Skin of body (tissue), 2 donors: Measurements from ENCODE around the gene GGN. TPM values are rescaled to one million over a fixed set of nuclear protein-coding genes. Genes with fewer than 3 reads are reported as not detected.
"Not testable (repeated sequence)": the region's sequence is repeated elsewhere in the genome, so short reads cannot be mapped to it uniquely, and the experiment has no call there.

Experiments used
- DNase-seq: peaks from one replicate; lab custom pipeline; 2025; lab: John Stamatoyannopoulos, UW
- total RNA-seq: library from RNA; depleted of rRNA; stranded (reverse); fragments of >200 nt; gene quantifications from one replicate; pipeline ENCODE4 v1.2.3, GENCODE V29; 2014

Gene GGN
- total RNA-seq, 1 donor from 2014 or later, result not detected

DNA sequence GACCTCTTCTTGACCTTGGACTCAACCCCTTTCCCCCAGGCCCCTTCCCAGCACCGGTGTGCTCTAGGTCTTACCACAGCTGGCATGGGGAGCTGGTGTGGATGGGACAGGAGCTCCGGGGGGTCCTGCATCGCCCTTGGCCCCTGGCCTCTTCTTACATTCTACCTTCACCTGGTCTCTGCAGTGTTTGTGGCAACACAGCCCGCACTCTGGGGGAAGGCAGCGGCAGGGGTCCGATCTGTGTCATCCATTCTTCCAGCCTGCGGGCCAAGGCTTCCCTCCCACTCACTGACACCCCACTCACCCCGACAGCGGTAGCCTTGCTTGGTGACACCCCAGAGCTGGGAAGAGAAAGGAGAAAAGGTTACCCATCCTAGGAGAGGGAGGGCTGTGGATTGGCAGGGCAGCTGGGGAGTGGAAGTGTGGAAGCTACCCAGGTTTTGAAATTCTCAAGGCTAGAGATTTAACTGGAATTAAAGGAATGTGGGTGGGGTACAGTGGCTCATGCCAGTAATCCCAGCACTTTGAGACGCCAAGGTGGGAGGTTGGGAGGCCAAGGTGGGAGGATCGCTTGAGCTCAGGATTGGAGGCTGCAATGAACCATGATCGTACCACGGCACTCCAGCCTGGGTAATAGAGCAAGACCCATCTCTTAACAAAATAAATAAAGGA, 23.3 kb upstream of the GGN start:
- DNase-seq, result no peak

DNA sequence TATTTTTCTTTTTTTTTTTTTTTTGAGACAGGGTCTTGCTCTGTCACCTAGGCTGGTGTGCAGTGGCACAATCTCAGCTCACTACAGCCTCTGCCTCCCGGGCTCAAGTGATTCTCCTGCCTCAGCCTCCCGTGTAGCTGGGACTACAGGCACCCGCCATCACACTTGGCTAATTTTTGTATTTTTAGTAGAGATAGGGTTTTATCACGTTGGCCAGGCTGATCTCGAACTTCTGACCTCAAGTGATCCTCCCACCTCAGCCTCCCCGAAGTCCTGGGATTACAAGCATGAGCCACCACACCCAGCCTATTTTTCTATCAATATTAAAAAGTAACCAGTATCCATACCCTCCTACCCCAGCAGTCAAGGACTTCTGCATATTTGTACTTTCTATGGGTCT, 22.6 kb upstream of the GGN start:
- DNase-seq, result not testable (repeated sequence)

DNA sequence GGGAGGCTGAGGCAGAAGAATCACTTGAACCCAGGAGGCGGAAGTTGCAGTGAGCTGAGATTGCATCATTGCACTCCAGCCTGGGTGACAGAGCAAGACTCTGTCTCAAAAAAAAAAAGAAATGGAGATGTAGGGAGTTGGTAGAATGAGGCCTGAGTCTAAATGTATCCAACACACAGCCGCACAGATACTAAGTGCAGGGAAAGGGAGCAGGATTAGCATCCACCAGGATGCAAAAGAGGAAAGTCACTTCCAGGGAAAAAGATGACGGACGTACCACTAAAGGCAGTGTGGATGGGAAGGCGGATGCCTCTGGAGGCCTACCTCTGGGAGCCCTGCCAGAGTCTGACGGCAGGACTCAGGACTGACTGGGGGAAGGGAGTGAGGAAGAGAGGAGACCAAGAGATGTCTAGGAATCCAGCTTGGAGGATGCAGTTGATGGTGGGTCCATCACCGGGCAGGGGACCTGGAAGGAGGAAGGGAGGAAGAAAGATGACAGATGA, 21.8 kb upstream of the GGN start:
- DNase-seq, result no peak

DNA sequence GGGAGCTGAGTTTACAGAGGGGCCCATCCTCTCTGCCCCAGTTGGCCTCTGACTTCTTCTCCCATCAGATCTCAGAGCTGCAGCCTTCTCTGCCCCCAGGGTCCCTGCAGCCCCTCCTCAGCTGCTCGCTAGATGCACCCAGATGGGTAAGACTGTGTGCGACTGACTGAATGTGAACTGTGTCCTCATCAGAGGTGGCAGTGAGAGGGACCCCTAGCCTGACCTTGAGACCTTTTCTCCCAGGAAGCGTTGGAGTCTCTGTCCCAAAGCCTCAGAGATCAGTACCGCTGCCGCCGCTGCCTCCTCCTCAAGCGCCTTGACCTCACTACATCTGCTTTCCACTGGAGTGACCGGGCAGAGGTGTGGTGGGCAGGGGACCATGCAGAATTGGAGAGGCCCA, 17.4 kb upstream of the GGN start:
- no peak for DNase-seq

DNA sequence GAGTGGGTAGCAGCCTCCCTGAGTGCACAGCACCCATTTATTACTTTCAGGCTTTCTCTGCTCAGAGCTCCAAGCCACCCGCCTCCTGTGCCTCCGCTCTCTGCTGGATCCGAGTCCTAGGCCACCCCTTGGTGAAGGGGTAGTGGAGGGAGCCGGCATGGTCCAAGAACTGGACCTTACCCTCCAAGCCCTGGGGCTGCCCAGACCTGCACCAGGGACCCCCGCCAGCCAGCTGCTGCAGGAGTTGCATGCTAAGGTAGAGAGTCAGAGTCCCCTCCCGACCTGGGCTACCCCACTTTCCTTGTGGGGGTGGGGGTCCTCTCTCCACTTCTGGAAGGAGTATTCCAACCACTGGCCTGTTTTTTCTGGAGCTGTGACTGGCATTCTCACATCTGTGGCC, 17.0 kb upstream of the GGN start:
- no peak for DNase-seq

DNA sequence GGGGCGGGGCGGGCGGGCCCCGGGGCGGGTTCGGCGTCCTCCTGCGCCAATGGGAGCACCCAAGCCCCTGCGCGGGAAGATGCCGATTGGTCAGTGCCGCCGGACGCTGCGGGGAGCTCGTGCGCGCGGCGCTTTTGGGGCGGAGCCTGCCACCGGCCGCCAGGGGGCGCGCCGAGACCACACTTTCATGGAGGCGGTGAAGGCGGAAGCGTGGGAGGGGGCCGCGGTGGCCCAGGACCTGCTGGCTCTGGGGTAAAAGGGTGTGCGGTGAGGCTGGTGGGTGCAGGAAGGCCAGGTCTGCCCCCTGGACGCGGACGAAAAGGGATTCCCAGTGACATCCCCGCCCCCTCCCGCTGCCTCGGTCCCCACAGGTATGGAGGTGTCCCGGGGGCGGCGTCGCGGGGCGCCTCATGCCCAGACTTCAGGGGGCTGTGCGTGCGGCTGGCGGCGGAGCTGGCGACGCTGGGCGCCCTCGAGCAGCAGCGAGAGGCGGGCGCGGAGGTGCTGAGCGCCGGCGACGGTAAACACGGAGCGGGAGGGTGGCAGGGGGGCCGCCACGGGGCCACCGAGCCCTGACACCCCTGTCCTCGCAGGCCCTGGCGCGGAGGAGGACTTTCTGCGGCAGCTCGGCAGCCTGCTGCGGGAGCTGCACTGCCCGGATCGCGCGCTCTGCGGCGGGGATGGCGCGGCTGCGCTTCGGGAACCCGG, 15.3 kb upstream of the GGN start, which contains the start of gene FAM98C:
FAM98C (plus strand) TSS at position 127 of the 708 bp plus-strand sequence; CDS start at position 188, 61 bp downstream.
- peak; percentile 97 for DNase-seq

DNA sequence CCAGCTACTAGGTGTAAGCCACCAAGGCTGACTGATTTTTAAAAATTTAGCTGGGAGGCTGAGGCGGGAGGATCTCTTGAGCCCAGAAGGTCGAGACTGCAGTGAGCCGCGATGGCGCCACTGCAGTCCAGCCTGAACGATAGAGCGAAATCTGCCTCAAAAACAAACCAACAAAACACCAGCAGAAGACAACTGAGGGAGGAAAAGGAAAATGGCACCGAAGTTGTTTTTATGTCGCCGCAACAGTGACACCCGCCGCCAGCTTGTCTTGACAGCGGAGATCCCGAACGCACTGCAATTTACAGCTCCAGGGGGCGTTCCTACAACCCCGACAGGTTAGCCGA, 14.8 kb upstream of the GGN start:
- no peak for DNase-seq

DNA sequence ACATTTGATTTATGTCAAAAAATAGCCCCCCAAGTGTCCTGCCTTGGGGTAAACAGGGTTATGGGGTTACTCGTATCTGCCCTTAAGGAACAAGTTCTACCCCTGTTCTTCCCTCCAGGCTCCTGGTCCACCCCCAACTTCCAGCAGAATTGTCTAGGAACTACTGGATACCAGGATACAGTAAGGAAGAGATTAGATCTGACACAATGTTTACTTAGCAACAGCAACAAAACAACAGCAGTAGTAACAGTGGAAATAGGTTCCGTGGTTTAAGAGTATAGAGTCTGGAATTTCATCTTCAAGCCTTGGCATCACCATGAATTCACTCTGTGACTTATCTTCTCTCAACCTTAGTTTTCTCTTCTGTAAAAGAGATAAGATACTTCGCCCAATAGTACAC, 13.3 kb upstream of the GGN start:
- no peak for DNase-seq

DNA sequence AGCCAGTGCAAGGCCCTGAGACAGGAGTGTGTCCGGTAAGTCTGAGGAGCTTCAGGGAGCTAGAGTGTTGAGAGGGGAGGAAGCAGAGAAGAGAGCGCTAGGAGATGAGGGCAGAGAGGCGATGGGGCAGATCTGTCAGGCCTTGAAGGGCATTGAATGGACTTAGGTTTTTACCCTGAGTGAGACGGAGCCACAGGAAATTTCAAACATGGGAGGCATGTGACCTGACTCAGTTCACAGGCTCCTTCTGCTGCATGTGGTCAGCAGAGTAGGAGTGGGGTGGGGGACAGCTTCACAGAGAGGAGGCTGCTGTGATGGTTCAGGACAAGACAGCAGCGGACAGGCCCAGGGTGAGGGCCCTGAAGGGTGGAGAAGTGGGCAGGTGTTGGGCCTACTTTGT, 12.5 kb upstream of the GGN start:
- no peak for DNase-seq

DNA sequence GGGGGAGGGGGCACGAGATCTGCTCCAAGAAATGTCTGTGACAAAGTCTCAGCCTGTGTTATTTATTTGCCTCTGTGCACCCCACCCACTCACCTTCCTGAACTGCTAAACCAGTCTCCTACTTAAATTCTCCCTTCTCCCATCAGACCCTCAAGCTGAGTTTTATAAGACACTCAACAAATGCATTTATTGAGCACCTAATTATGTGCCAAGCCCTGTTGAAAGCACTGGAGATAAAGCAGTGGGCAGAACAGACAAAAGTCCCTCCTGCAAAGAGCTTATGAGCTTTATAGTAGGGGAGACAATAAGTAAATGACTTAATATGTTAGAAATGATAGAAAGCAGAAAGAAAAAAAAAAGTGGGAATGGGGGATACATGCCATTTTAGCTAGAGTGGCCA, 11.7 kb upstream of the GGN start:
- DNase-seq, result no peak

DNA sequence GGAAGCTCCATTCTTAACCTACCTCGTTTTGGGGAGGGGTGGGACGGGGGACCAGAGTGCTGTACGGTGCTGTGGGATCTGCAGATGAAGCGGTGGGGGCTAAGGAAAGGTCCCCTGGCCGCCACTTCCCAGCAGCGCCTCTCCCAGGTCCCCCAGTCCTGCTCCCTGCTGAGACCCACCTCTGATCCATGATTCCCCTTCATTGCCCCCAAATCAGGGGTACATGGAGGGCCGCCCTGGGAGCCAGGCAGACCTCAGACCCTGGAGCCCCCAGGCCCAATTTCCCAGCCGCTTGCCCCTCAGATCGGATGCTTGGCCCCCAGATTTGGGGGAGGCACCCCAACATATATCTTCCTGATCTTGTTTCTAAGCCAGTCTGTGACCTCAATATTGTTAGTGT, 11.2 kb upstream of the GGN start:
- no peak for DNase-seq

DNA sequence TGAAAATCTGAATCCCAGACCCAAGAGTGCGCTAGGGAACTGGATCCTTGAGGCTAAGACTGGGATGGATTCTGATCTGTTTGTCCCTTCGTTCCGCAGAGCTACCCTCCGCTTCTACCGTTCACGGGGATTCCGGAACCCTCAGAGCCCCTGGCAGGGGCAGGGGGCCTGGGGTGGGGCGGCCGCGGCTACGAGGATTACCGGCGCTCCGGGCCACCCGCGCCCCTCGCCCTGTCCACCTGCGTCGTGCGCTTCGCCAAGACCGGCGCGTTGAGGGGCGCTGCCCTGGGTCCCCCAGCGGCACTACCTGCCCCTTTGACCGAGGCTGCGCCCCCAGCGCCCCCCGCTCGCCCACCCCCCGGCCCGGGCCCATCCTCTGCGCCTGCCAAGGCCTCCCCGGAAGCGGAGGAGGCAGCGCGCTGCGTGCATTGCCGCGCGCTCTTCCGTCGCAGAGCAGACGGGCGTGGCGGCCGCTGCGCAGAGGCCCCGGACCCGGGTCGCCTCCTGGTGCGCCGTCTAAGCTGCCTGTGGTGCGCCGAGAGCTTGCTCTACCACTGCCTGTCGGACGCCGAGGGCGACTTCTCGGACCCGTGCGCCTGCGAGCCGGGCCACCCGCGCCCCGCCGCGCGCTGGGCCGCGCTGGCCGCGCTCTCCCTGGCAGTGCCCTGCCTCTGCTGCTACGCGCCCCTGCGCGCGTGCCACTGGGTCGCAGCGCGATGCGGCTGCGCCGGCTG, 7.7 kb upstream of the GGN start:
- no peak for DNase-seq

DNA sequence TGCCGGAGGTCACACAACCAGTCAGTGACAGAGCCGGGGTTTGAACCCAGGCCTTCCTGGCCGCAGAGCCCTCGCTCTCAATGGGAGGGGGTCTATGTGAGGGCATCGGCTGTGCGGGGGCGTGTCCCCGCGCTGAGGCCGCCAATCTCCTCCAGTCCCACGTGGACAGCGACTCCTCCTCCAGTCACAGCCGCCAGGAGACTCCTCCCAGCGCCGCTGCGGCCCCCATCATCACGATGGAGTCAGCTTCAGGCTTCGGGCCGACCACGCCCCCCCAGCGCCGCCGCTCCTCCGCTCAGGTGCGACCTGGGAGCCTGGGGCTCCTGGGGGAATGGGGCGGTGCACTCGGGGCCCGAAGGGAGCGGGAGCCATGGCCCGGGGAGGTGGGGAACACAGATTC, 6.7 kb upstream of the GGN start:
- DNase-seq, result no peak

DNA sequence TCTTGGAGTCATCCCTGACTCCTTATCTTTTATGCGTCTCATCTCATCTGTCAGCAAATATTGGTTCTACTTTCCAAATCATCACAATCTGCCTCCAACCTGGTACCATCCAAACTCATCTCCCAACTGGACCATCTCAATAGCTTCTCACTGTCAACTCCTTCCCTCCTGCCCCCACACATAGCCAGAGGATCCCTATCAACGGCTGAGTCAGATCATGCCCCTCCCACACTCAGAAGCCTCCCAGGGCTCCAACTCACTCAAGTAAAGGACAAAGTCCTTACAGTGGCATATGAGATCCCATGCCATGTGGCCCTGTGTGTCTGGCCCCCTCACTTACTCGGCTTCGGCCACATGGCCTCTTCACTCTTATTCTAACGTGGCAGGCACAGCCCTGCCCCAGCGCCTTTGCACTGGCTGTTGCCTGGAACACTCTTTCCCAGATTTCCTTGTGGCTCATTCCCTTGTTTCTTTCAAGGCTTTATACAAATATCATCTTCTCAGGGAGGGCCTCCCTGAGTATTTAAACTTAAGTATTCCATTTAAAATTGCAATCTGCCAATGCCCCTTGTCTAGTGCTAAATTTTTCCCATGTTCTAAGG, 5.0 kb upstream of the GGN start:
- DNase-seq, result no peak

DNA sequence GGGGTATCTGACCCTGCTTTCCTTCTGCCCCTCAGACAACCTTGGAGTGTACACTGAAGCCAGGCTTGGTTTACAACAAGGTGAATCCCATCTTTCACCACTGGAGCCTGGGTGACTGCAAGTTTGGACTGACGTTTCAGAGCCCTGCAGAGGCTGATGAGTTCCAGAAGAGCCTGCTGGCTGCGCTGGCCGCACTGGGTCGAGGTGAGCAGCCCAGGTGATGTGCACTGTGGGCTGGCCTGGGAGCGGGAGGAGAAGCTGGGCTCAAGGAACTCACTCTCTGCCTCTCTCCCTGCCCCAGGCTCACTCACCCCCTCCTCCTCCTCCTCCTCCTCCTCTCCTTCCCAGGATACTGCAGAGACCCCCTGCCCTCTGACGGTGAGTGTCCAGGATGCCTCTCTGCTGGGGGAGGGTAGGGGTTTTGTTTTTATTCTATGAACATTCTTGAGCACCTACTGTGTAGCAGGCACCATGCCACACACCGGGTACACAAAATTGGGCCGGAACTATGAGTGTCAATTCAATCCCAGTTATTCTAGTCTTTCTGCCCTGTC, 4.2 kb upstream of the GGN start:
- no peak for DNase-seq

DNA sequence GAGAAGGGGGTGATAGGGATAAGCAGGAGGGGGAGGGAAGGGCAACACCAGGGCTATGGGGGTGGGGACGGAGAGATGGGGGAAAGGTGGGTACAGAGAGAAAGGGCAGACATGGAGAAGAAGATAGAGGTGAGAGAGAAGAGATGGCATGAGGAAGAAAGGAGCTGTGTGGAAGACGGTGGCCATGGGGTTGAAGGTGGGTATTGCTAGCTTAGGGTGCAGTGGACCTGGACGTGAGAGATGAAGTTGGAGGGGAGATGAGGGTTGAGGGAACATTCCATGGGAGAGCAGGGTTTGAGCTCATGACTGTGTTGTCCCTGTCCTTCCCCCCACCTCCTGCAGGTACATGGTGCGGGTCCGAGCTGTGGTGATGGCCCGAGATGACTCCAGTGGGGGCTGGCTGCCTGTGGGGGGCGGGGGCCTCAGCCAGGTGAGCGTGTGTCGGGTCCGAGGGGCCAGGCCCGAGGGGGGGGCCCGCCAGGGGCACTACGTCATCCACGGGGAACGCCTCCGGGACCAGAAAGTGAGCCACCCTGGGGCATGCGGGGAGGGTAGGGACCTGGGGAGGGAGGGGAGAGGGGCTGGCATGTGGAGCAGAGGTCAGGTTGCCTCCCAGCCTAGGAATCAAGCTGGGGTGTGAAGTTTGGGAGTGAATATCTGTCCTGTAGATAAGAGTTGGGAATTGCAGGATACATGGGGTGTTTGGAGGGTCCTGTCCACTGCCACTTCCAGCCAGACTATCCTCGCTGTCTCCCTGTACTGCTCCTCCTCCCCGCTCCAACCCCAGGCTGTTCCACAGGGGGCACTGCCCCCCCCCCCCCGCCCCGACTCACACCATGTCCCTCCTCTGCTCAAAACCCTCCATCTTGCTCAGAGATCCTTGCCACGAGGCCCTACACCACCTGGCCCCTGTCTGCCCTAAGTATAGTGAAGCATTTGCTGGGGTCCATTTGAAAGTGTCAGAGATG, 2.4 kb upstream of the GGN start:
- DNase-seq, result no peak

DNA sequence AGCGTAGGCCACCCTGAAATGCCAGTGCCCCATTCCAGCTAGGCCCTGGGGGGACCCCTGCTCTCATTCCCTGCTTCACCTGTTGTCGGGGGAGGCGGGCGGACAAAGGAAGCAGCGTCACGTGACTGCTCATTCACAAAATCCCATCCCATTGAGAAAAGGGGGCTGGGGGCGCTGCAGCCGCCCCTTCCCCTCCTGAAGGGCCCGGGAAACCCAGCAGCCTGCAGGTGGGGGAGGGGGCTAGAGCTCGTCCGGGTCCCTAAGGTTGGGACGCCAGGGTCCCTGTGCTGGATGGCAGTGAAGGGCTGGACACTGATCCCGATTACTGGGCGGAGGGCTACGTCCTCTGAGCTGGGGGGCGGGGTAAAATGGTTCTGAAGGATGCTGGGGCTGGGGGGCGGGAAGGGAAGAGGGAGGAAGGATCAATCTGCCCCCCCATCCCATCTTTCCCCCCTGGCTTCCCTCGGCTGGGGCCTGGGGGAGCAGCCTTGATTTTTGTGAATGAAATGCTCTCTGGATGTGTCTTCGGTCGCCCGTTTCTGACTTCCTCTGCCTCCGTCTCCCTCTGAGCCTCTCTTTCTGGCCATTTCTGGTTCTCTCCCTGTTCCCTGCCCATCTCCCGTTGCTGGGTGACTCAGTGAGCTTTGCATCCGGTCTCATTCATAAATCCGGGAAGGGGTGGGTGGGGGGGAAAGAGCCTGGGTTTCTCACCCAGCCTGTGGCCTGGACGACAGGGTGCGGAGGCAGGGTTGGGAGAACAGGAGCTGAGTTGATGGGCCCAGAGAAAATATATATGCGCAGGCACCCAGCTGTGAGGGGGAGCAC, 1.5 kb upstream of the GGN start:
- no peak for DNase-seq

DNA sequence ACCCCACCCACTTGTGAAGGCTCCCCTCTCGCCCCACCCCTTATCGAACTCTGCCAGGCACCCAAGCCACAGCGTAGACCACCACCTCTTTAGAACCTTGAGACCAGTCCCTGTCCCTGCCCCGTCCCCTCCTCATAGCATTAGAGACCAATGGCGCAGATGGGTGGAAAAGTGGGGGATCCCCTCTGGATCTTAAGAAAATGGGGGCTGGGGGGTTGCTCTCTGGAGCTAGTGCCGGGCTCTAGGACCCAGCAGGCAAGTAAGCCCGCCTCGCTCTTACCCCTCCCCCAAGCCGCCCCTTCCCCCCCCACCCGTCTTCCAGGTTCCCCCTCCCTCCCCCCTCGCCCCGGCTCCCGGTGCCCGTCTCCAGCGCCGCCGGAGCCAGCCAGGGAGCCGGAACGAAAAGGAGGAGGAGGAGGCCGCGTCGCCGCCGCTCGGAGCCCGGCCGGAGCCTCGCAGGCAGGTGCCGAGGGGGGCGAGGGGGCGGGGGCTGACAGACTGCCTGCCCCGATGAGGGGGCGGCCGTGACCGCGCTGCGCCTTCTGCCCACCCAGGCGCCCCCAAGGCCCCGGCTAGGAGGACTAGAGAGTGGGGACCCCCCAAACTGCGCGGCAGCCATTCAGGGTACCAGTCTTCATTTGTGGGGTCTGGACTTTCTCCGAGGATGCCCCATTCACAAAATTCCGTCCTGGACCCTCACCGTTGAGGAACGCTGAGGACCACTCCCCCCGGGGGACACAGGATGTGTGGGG, 691 bp upstream of the GGN start, which contains the start of gene SPRED3:
SPRED3 (plus strand) TSS at position 349 of the 752 bp plus-strand sequence. CDS start 1,606 bp downstream, outside the sequence.
- DNase-seq, result no peak
